ENCODE data around the gene RASSF9. TPM values are rescaled to one million over a fixed set of nuclear protein-coding genes. Genes with fewer than 3 reads are reported as not detected.

RASSF9 gene
- total RNA-seq, 4 donors from 2014 or later = 0.46 to 1.3 (median 0.90) TPM

- Histone ChIP-seq H3K4me1 (no peaks in the 10 kb centered on the region), H3K9me3 (no peaks in the 10 kb centered on the region), H3K27me3 (no peaks in the 10 kb centered on the region), H3K36me3 (no peaks in the 10 kb centered on the region), H3K4me3 (no peak overlapping the region), H3K27ac (no peak overlapping the region)
- TF ChIP-seq POLR2A (IDR thresholded peaks at IDR 0.05) = no peak
- TF ChIP-seq, protein P1, sequence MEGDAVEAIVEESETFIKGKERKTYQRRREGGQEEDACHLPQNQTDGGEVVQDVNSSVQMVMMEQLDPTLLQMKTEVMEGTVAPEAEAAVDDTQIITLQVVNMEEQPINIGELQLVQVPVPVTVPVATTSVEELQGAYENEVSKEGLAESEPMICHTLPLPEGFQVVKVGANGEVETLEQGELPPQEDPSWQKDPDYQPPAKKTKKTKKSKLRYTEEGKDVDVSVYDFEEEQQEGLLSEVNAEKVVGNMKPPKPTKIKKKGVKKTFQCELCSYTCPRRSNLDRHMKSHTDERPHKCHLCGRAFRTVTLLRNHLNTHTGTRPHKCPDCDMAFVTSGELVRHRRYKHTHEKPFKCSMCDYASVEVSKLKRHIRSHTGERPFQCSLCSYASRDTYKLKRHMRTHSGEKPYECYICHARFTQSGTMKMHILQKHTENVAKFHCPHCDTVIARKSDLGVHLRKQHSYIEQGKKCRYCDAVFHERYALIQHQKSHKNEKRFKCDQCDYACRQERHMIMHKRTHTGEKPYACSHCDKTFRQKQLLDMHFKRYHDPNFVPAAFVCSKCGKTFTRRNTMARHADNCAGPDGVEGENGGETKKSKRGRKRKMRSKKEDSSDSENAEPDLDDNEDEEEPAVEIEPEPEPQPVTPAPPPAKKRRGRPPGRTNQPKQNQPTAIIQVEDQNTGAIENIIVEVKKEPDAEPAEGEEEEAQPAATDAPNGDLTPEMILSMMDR (IDR thresholded peaks at IDR 0.05 in 4 of 5, conservative IDR thresholded peaks at IDR 0.05 in 1 of 5) = peak in 4 of 5 experiments; percentile 20 to 59 (median 46)
- no peak for ATAC-seq
- no peak for DNase-seq
- in situ Hi-C loops (cut with MboI; ENCODE audit: low sequenced_read_pairs in 4 of 4) = loop anchor here in 3 of 4 donors (10.0 to 25.0 kb wide), 2 partner anchors 385 to 408 kb away; no protein-coding TSS in a partner anchor
- intact Hi-C loops (cut with DNase I; ENCODE audit: low total_unique reads) = loop anchor here (2.0 kb wide), 1 partner anchor 404 kb away; no protein-coding TSS in a partner anchor
Measured at GRCh38 chr12:85872497-85873091, 36.4 kb upstream of the RASSF9 start.

- intact Hi-C loops (cut with DNase I; ENCODE audit: low total_unique reads) = loop anchor here (1.0 kb wide), 1 partner anchor 292 kb away; no protein-coding TSS in a partner anchor
Measured at GRCh38 chr12:85866986-85867776, 31.0 kb upstream of the RASSF9 start.

GRCh38 chr12:85865890-85866289 lies 29.7 kb upstream of the RASSF9 start:
- Histone ChIP-seq H3K4me1 (no peaks in the 10 kb centered on the region), H3K4me3 (no peak overlapping the region), H3K27me3 (no peaks in the 10 kb centered on the region), H3K27ac (no peak overlapping the region), H3K9me3 (no peaks in the 10 kb centered on the region), H3K36me3 (no peaks in the 10 kb centered on the region)
- ATAC-seq = no peak
- TF ChIP-seq POLR2A (IDR thresholded peaks at IDR 0.05) = no peak
- TF ChIP-seq, protein P1 (IDR thresholded peaks at IDR 0.05 in 4 of 5, conservative IDR thresholded peaks at IDR 0.05 in 1 of 5) = no peak
- intact Hi-C loops (cut with DNase I; ENCODE audit: low total_unique reads) = no loop called here
- no peak for DNase-seq
- in situ Hi-C loops (cut with MboI; ENCODE audit: low sequenced_read_pairs in 4 of 4) = loop anchor here (5.0 to 25.0 kb wide), 5 partner anchors 289 to 389 kb away; no protein-coding TSS in a partner anchor

More at GRCh38 chr12:85866986-85867776, 31.0 kb upstream of the RASSF9 start:
- in situ Hi-C loops (cut with MboI; ENCODE audit: low sequenced_read_pairs in 4 of 4) = loop anchor here (5.0 to 25.0 kb wide), 5 partner anchors 290 to 390 kb away; no protein-coding TSS in a partner anchor
- Histone ChIP-seq H3K4me1 (no peaks in the 10 kb centered on the region), H3K27me3 (no peaks in the 10 kb centered on the region), H3K4me3 (no peak overlapping the region), H3K9me3 (no peaks in the 10 kb centered on the region), H3K36me3 (no peaks in the 10 kb centered on the region), H3K27ac (no peak overlapping the region)
- DNase-seq = no peak
- ATAC-seq = peak in 1 of 2 donors; percentile 58
- TF ChIP-seq, protein P1 (IDR thresholded peaks at IDR 0.05 in 4 of 5, conservative IDR thresholded peaks at IDR 0.05 in 1 of 5) = peak; percentile 35 to 66 (median 47)
- no peak for TF ChIP-seq POLR2A (IDR thresholded peaks at IDR 0.05)

GRCh38 chr12:85856966-85857365 lies 20.8 kb upstream of the RASSF9 start:
- in situ Hi-C loops (cut with MboI; ENCODE audit: low sequenced_read_pairs in 4 of 4) = loop anchor here in 2 of 4 donors (25.0 kb wide), 1 partner anchor 370 kb away; no protein-coding TSS in a partner anchor
- no peak for ATAC-seq
- no peaks in the 10 kb centered on the region for H3K9me3 ChIP-seq
- DNase-seq = no peak
- H3K27ac ChIP-seq = no peak overlapping the region
- H3K4me1 ChIP-seq = no peaks in the 10 kb centered on the region
- no peak overlapping the region for H3K4me3 ChIP-seq
- no peaks in the 10 kb centered on the region for H3K36me3 ChIP-seq
- no peaks in the 10 kb centered on the region for H3K27me3 ChIP-seq
- TF ChIP-seq POLR2A (IDR thresholded peaks at IDR 0.05) = no peak
- TF ChIP-seq, protein P1 (IDR thresholded peaks at IDR 0.05 in 4 of 5, conservative IDR thresholded peaks at IDR 0.05 in 1 of 5) = no peak
- intact Hi-C loops (cut with DNase I; ENCODE audit: low total_unique reads) = no loop called here
